Astrocyte (in vitro differentiated cells and primary cell): ENCODE data around the gene PAM. TPM values are rescaled to one million over a fixed set of nuclear protein-coding genes. Genes with fewer than 3 reads are reported as not detected.

Experiments used
- DNase-seq: peaks from one replicate; pipeline ENCODE4 v3.0.0-alpha.2; 2010; ENCODE audit warnings: low read depth
- FAIRE-seq: peaks from 2 replicates; lab custom pipeline; 2011; peaks lifted over from hg19 to GRCh38; lab: Jason Lieb, UNC
- H2AFZ ChIP-seq: 2 replicates; pipeline ENCODE4 v1.6.0; 2012; ENCODE audit warnings: low read depth, low read length, inconsistent platforms
- H3K27ac ChIP-seq: 2 replicates; pipeline ENCODE4 v1.5.1; 2011; ENCODE audit warnings: low read depth, low read length, inconsistent platforms
- H3K27me3 ChIP-seq: 2 replicates; pipeline ENCODE4 v1.6.0; 2011; ENCODE audit warnings: low read length, inconsistent platforms; ENCODE audit not compliant: insufficient read depth
- H3K36me3 ChIP-seq: 2 replicates; pipeline ENCODE4 v1.5.1; 2011; ENCODE audit warnings: low read length, inconsistent platforms; ENCODE audit not compliant: insufficient read depth
- H3K4me1 ChIP-seq: 2 replicates; pipeline ENCODE4 v1.5.1; 2011; ENCODE audit warnings: low read length, inconsistent platforms; ENCODE audit not compliant: insufficient read depth
- H3K4me2 ChIP-seq: 2 replicates; pipeline ENCODE4 v1.6.0; 2012; ENCODE audit warnings: low read length, inconsistent platforms
- H3K4me3 ChIP-seq: 2 replicates; pipeline ENCODE4 v1.5.1; 2011; ENCODE audit warnings: low read depth, mild to moderate bottlenecking, low read length, inconsistent platforms; ENCODE audit not compliant: insufficient read depth
- H3K79me2 ChIP-seq: 2 replicates; pipeline ENCODE4 v1.6.0; 2012; ENCODE audit warnings: mild to moderate bottlenecking, low read length, inconsistent platforms; ENCODE audit not compliant: insufficient read depth
- H3K9ac ChIP-seq: 2 replicates; pipeline ENCODE4 v1.6.0; 2012; ENCODE audit warnings: mild to moderate bottlenecking, low read length, inconsistent platforms
- H3K9me3 ChIP-seq: 2 replicates; pipeline ENCODE4 v1.5.1; 2012; ENCODE audit warnings: low read depth, mild to moderate bottlenecking, low read length, inconsistent platforms; ENCODE audit not compliant: insufficient read depth
- H4K20me1 ChIP-seq: 2 replicates; pipeline ENCODE4 v1.6.0; 2012; ENCODE audit warnings: low read length, inconsistent platforms; ENCODE audit not compliant: insufficient read depth
- H3K27ac Mint-ChIP-seq: one replicate; pipeline ENCODE4 v1.8.0; 2021; ENCODE audit warnings: mild to moderate bottlenecking, mixed read lengths; ENCODE audit not compliant: unreplicated experiment
- H3K27me3 Mint-ChIP-seq: one replicate; pipeline ENCODE4 v1.8.0; 2021; ENCODE audit warnings: low read depth, mixed read lengths; ENCODE audit not compliant: unreplicated experiment
- H3K36me3 Mint-ChIP-seq: one replicate; pipeline ENCODE4 v1.8.0; 2021; ENCODE audit warnings: low read depth, mixed read lengths; ENCODE audit not compliant: unreplicated experiment
- H3K4me1 Mint-ChIP-seq: one replicate; pipeline ENCODE4 v1.8.0; 2021; ENCODE audit warnings: low read depth, mixed read lengths; ENCODE audit not compliant: unreplicated experiment
- H3K4me3 Mint-ChIP-seq: one replicate; pipeline ENCODE4 v1.8.0; 2021; ENCODE audit warnings: mild to moderate bottlenecking, moderate library complexity, mixed read lengths; ENCODE audit not compliant: unreplicated experiment
- H3K9me3 Mint-ChIP-seq: one replicate; pipeline ENCODE4 v1.8.0; 2021; ENCODE audit warnings: mild to moderate bottlenecking, mixed read lengths; ENCODE audit not compliant: unreplicated experiment
- EZH2 ChIP-seq: IDR thresholded peaks from 2 replicates; pipeline ENCODE4 v1.6.1; 2012; ENCODE audit warnings: mild to moderate bottlenecking, low read length, inconsistent platforms; ENCODE audit not compliant: insufficient read depth
- total RNA-seq: library from RNA; stranded (reverse); gene quantifications from 2 replicates; pipeline ENCODE4 v1.2.1, GENCODE V29; 2021
- TF ChIP-seq, protein P1 (sequence below): IDR thresholded peaks from 2 replicates; pipeline ENCODE4 v1.5.1; 2011; ENCODE audit warnings: low read depth, mild to moderate bottlenecking, inconsistent platforms, low read length, moderate library complexity; ENCODE audit not compliant: insufficient read depth

The PAM gene
- total RNA-seq, 1 donor from 2014 or later, result 301 TPM

DNA sequence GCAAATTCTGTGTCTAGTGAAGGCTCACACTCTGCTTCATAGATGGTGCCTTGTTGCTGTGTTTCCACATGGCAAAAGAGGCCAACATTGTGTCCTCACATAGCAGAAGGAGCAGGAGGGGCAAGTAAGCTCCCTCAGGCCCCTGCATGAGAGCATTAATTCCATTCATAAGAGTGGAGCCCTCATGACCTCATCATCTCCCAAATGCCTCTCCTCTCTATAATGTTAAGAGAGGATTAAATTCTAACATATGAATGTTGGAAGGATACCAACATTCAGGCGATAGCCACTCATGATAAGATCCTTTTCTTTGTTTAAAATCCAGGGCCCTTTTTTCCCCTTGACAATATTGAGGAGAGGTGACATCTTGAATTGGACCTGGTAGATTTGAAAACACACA is 35.2 kb upstream of the PAM start:
- Histone ChIP-seq H3K9ac (no peak overlapping the region), H3K27me3 (no peaks in the 10 kb centered on the region), H3K36me3 (no peaks in the 10 kb centered on the region), H3K4me1 (no peaks in the 10 kb centered on the region), H4K20me1 (no peaks in the 10 kb centered on the region), H3K79me2 (no peaks in the 10 kb centered on the region), H3K4me2 (no peak overlapping the region), H2AFZ (no peak overlapping the region), H3K9me3 (no peaks in the 10 kb centered on the region), H3K27ac (no peak overlapping the region), H3K4me3 (no peak overlapping the region)
- FAIRE-seq (no peak), DNase-seq (no peak)
- Mint-ChIP-seq H3K4me1 (peaks cover 17% of the 10 kb centered on the region), H3K36me3 (no peaks in the 10 kb centered on the region), H3K27ac (no peak overlapping the region), H3K27me3 (no peaks in the 10 kb centered on the region), H3K4me3 (no peak overlapping the region), H3K9me3 (peaks cover 2% of the 10 kb centered on the region)
- no peak for TF ChIP-seq EZH2
- TF ChIP-seq, protein P1, sequence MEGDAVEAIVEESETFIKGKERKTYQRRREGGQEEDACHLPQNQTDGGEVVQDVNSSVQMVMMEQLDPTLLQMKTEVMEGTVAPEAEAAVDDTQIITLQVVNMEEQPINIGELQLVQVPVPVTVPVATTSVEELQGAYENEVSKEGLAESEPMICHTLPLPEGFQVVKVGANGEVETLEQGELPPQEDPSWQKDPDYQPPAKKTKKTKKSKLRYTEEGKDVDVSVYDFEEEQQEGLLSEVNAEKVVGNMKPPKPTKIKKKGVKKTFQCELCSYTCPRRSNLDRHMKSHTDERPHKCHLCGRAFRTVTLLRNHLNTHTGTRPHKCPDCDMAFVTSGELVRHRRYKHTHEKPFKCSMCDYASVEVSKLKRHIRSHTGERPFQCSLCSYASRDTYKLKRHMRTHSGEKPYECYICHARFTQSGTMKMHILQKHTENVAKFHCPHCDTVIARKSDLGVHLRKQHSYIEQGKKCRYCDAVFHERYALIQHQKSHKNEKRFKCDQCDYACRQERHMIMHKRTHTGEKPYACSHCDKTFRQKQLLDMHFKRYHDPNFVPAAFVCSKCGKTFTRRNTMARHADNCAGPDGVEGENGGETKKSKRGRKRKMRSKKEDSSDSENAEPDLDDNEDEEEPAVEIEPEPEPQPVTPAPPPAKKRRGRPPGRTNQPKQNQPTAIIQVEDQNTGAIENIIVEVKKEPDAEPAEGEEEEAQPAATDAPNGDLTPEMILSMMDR, result no peak

DNA sequence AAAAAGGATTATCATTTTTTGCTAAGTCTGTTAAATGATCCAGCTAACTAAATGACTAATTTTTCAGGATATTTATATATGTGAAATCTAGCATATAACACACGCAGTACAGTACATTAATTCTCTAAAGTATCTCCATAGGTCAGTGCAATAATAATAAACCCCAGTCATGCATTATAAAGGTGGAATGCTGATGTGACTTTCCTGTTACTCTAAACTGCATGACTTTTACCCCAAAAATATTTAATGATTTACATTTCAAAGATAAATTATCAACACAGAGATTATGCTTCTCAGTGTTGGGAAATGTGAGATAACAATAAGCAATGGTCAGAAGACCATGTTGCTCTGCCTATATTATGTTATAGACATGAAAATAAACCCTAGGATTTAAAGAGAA is 34.1 kb upstream of the PAM start:
- Histone ChIP-seq H3K27me3 (no peaks in the 10 kb centered on the region), H3K9ac (no peak overlapping the region), H3K4me2 (no peak overlapping the region), H3K36me3 (no peaks in the 10 kb centered on the region), H2AFZ (no peak overlapping the region), H4K20me1 (no peaks in the 10 kb centered on the region), H3K4me3 (no peak overlapping the region), H3K4me1 (no peaks in the 10 kb centered on the region), H3K9me3 (no peaks in the 10 kb centered on the region), H3K79me2 (no peaks in the 10 kb centered on the region), H3K27ac (no peak overlapping the region)
- H3K36me3 Mint-ChIP-seq, result no peaks in the 10 kb centered on the region
- no peaks in the 10 kb centered on the region for H3K27me3 Mint-ChIP-seq
- H3K4me1 Mint-ChIP-seq, result peaks cover 17% of the 10 kb centered on the region
- DNase-seq, result no peak
- TF ChIP-seq, protein P1, result no peak
- TF ChIP-seq EZH2, result no peak
- H3K27ac Mint-ChIP-seq, result no peak overlapping the region
- peaks cover 2% of the 10 kb centered on the region for H3K9me3 Mint-ChIP-seq
- H3K4me3 Mint-ChIP-seq, result no peak overlapping the region
- FAIRE-seq, result no peak

DNA sequence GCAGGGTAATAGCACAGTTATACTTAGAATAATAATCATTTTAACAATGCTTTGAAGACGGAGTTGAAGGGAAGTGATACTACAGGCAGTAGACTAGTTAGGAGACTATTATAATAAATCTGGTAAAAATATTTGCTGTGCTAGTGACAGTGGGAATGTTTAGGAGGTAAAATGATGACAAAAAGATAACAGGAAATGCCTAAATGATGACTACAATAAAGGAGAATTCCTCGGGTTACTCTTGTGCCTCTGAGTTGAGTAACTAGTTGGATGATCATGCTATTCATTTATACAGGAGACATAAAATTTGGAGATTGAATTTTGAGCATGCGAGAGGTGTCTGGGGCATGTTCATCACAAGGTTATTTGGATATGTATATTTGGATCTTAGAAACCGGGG is 32.2 kb upstream of the PAM start:
- no peaks in the 10 kb centered on the region for H4K20me1 ChIP-seq
- no peaks in the 10 kb centered on the region for H3K36me3 Mint-ChIP-seq
- no peak for FAIRE-seq

More for the DNA sequence above, 32.2 kb upstream of the PAM start:
- Mint-ChIP-seq H3K9me3 (peaks cover 2% of the 10 kb centered on the region), H3K27me3 (no peaks in the 10 kb centered on the region), H3K27ac (peak overlapping the region; percentile 62), H3K4me1 (peaks cover 17% of the 10 kb centered on the region), H3K4me3 (peak overlapping the region; percentile 36)
- H2AFZ ChIP-seq, result no peak overlapping the region
- H3K9me3 ChIP-seq, result no peaks in the 10 kb centered on the region
- H3K9ac ChIP-seq, result no peak overlapping the region
- TF ChIP-seq EZH2, result no peak
- TF ChIP-seq, protein P1, result no peak
- H3K36me3 ChIP-seq, result no peaks in the 10 kb centered on the region
- H3K27me3 ChIP-seq, result no peaks in the 10 kb centered on the region
- peak overlapping the region; percentile 15 for H3K4me2 ChIP-seq
- H3K79me2 ChIP-seq, result no peaks in the 10 kb centered on the region
- H3K4me3 ChIP-seq, result no peak overlapping the region
- peak; percentile 38 for DNase-seq
- no peaks in the 10 kb centered on the region for H3K4me1 ChIP-seq
- no peak overlapping the region for H3K27ac ChIP-seq
